Heart right ventricle (tissue), 16 donors: ENCODE data around the gene CDX2. TPM values are rescaled to one million over a fixed set of nuclear protein-coding genes. Genes with fewer than 3 reads are reported as not detected.

Source experiments
- ATAC-seq, 8 donors: fragments of 200-7000 bp; cut with Tn5 transposase; one replicate each; pipeline ENCODE4 v1.9.1; 2020; ENCODE audit warnings: mild to moderate bottlenecking in 8 of 8, moderate library complexity in 8 of 8, moderate number of reproducible peaks in 1 of 8
- DNase-seq, 2 donors: peaks; one replicate each; pipeline ENCODE4 v3.0.0-alpha.2; 2020
- H3K27ac ChIP-seq, 10 donors: fragments of 200-600 bp; sonication (generic) in 2 of 10; one replicate each; pipeline versions ENCODE4 v1.5.0 to v1.8.0; 2020 to 2022; ENCODE audit warnings: mild to moderate bottlenecking in 3 of 10
- H3K27me3 ChIP-seq, 7 donors: fragments of 200-600 bp; one replicate each; pipeline ENCODE4 v1.8.0; 2021 to 2022; ENCODE audit warnings: mild to moderate bottlenecking in 2 of 7
- H3K36me3 ChIP-seq, 9 donors: fragments of 200-600 bp; sonication (generic) in 1 of 9; one replicate each; pipeline versions ENCODE4 v1.5.0 to v1.8.0; 2020 to 2022; ENCODE audit warnings: mild to moderate bottlenecking in 2 of 9
- H3K4me1 ChIP-seq, 9 donors: fragments of 200-600 bp; sonication (generic) in 1 of 9; one replicate each; pipeline versions ENCODE4 v1.5.0 to v1.8.0; 2020 to 2022; ENCODE audit warnings: mild to moderate bottlenecking in 4 of 9
- H3K4me3 ChIP-seq, 10 donors: fragments of 200-600 bp; sonication (generic) in 2 of 10; one replicate each; pipeline versions ENCODE4 v1.5.0 to v1.8.0; 2020 to 2022; ENCODE audit warnings: mild to moderate bottlenecking in 7 of 10, moderate library complexity in 2 of 10
- H3K9me3 ChIP-seq, 11 donors: fragments of 200-600 bp in 10 of 11; sonication (generic) in 2 of 11; one replicate each; pipeline versions ENCODE4 v1.5.0 to v1.8.0; 2013 to 2022; ENCODE audit warnings: mild to moderate bottlenecking in 2 of 11, control low read depth in 1 of 11, moderate library complexity in 1 of 11
- CTCF ChIP-seq, 9 donors: fragments of 200-600 bp; sonication (generic) in 2 of 9; IDR thresholded peaks; one replicate each; pipeline versions ENCODE4 v1.5.0 to v1.8.0; 2021 to 2022; ENCODE audit warnings: antibody characterized with exemption in 9 of 9, mild to moderate bottlenecking in 5 of 9, moderate library complexity in 1 of 9
- WGBS, 2 donors: extraction: QIAGEN DNeasy Blood & Tissue Kit; methylation state at CpG; one replicate each; pipeline ENCODE4 v1.1.7; 2013; ENCODE audit warnings: inconsistent platforms in 1 of 2; 5-methylcytosine and 5-hydroxymethylcytosine counted together
- intact Hi-C, 10 donors: fragments of 100-400 bp; cut with DNase I; formaldehyde crosslinking; loops; one replicate each; pipeline versions ENCODE4 v1.11.1 to v1.14.2; 2022
- polyA plus RNA-seq, 2 donors: library from polyadenylated mRNA; stranded (reverse); fragments of 200-250 nt; gene quantifications; one replicate each; pipeline ENCODE4 v1.2.3, GENCODE V29; 2013
- total RNA-seq, 10 donors: library from RNA; stranded (reverse); fragmentation: NEBNext Ultra II Directional in 3 of 10; extraction: Animal tissue kit (Norgen Biotek cat#: 25700) in 3 of 10; gene quantifications; one replicate each; pipeline versions ENCODE4 v1.2.1 to v1.2.4, GENCODE V29; 2021 to 2023
- donor health status: Arrhythmogenic right ventricular cardiomyopathy.
- donor health status: ischemic (EF 13 %, LVEDD 7.1; RV severe dilation, severe dysfunction).
- donor health status: healthy with polysubstance abuse.
- donor health status: DM: no; HTN: yes; CAD: no.
- donor health status: DM: no; HTN: no; CAD: no.
- donor health status: ischemic (EF 25% LVEDD 6.9; RV normal size, moderate dysfunction).
- donor health status: ischemic (EF 25% LVEDD 5.7; RV mildly dilated, moderate dysfunction).
- donor health status: healthy.
- donor health status: DM: yes; HTN: yes; CAD: no.
- donor health status: Ischemic cardiomyopathy.
- donor health status: ischemic (EF 35%, LVEDD 5.7; RV mildly dilated, moderate dysfunction).
- donor health status: nonischemic (EF 11% LVEDD 7.7; RV severe dilation, severe dysfunction).
- donor health status: DM: yes; HTN: yes; CAD: no.
- donor health status: PGD.
- donor health status: ischemic (EF 29% LVEDD 5.4; RV normal size, mild dysfunction).
- donor health status: nonischemic (EF 23%, LVEDD 6.1; RV moderate dilation, normal function).

Gene CDX2
- total and polyA plus RNA-seq, 12 donors: not detected

- 1% methylated on average over 77 to 80 of the region's 80 CpGs for WGBS, 2 donors
- H3K4me3 ChIP-seq: peak overlapping the region in 2 of 10 donors; percentile 7 to 11
- no peaks in the 10 kb centered on the region for H3K36me3 ChIP-seq
- no peaks in the 10 kb centered on the region for H3K9me3 ChIP-seq
- DNase-seq (no peak), ATAC-seq (no peak)
- H3K4me1 ChIP-seq: peaks cover 0 to 38% (median 26%) of the 10 kb centered on the region in 9 donors
- peaks cover 66 to 100% (median 100%) of the 10 kb centered on the region in 7 donors for H3K27me3 ChIP-seq
- no peak for TF ChIP-seq CTCF (IDR thresholded peaks at IDR 0.05)
- H3K27ac ChIP-seq: no peak overlapping the region
- intact Hi-C loops: no loop called here
Measured at GRCh38 chr13:27977476-27978300, 8.6 kb upstream of the CDX2 start.

- intact Hi-C loops: no loop called here
- peaks cover 60 to 100% (median 100%) of the 10 kb centered on the region in 7 donors for H3K27me3 ChIP-seq
Measured at GRCh38 chr13:27976362-27977091, 7.4 kb upstream of the CDX2 start.

GRCh38 chr13:27975564-27976361 lies 6.6 kb upstream of the CDX2 start:
- Histone ChIP-seq H3K9me3 (no peaks in the 10 kb centered on the region), H3K4me1 (peaks cover 0 to 38% (median 26%) of the 10 kb centered on the region in 9 donors), H3K27ac (no peak overlapping the region), H3K36me3 (no peaks in the 10 kb centered on the region), H3K4me3 (no peak overlapping the region), H3K27me3 (peaks cover 64 to 100% (median 100%) of the 10 kb centered on the region in 7 donors)
- ATAC-seq (no peak), DNase-seq (no peak)
- TF ChIP-seq CTCF (IDR thresholded peaks at IDR 0.05): no peak
- 2 to 3% methylated on average over 51 of the region's 51 CpGs for WGBS, 2 donors
- intact Hi-C loops: no loop called here

More at GRCh38 chr13:27976362-27977091, 7.4 kb upstream of the CDX2 start:
- no peaks in the 10 kb centered on the region for H3K36me3 ChIP-seq
- DNase-seq: no peak
- WGBS, 2 donors: 5 to 10% methylated on average over 12 of the region's 12 CpGs
- no peak overlapping the region for H3K4me3 ChIP-seq
- no peak overlapping the region for H3K27ac ChIP-seq
- no peak for ATAC-seq
- no peak for TF ChIP-seq CTCF (IDR thresholded peaks at IDR 0.05)
- peaks cover 0 to 38% (median 26%) of the 10 kb centered on the region in 9 donors for H3K4me1 ChIP-seq
- no peaks in the 10 kb centered on the region for H3K9me3 ChIP-seq
